Hematopoietic multipotent progenitor cell treated with erythropoietin and hydrocortisone succinate and interleukin-3 and kit ligand, for 15 days (in vitro differentiated cells): ENCODE data around the gene F2RL2.

ENCODE experiments used
- DNase-seq: peaks from one replicate; pipeline ENCODE4 v3.0.0-alpha.2; 2015; ENCODE audit warnings: low spot score

The F2RL2 gene

DNA sequence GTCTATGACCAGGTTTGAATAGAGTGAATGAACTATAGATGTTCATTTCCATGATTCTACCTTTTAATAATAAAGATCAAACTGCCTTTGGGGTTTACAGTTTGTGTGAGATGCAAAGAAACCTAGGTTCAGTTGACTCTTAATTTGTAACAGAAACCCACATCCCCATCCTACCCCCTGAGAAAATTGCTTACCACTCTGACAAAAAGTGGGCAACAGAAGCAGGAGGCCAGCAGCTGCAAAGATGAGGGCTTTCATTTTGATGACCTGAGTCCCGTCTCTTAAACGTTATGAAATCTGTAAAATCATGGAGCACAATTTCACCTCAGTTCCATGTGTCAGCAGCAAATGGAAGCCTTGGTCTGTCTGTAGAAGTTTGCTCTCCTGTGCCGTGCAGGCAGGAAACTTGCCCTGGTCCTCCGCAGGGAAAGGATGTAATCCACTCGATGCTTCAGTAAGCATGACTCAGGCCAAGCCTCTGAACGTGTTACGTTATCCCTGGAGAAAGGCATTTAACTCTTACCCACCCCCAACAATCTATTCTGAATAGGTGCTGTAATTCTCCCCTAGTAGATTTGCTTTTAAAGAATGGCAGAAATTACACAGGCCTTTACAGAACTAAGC lies at the start of gene F2RL2:
Gene F2RL2 (minus strand): TSS at position 431 of the 624 bp plus-strand sequence. CDS start 173 bp downstream, at position 258.
- DNase-seq, result no peak

DNA sequence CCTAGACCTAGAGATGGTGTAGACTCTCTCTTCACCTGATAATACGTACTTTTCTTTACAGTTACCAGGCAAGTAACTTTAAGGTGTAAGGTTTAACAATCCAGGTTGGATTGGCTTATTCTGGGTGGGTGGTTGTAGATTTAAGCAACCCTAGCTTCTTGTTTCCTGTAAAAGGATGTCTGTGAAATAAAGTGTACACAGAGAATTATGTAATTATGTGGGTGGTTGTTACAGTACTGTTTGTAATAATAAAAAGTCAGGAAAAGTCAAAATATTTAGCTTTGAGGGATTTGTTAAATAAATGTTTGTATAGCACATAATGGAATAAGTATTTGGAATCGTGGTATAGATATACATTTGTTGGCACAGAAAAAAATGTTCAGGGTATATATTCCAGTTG lies 49.0 kb upstream of the F2RL2 start:
- no peak for DNase-seq

DNA sequence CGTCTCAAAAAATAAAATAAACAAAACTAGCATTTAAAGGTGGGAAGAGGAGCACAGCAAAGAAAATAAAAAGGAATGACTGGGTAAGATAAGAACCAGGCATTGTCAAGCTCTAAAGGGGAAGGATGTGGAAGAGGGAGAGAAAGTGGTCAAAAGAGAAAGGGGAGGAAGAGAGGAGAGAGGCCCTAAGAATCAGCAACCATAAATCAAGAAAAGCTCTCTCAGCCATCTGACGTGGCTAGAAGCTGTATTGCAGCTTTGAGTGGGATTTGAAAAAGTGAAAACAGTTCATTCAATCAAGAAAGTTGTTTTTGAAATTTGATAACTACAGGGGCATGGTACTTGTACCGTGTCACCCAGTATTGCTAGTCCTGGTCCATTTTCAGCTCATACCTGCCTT lies 47.3 kb upstream of the F2RL2 start:
- DNase-seq, result no peak

- no peak for DNase-seq
These were observed 46.0 kb upstream of the F2RL2 start for GRCh38 chr5:76669245-76669644.

DNA sequence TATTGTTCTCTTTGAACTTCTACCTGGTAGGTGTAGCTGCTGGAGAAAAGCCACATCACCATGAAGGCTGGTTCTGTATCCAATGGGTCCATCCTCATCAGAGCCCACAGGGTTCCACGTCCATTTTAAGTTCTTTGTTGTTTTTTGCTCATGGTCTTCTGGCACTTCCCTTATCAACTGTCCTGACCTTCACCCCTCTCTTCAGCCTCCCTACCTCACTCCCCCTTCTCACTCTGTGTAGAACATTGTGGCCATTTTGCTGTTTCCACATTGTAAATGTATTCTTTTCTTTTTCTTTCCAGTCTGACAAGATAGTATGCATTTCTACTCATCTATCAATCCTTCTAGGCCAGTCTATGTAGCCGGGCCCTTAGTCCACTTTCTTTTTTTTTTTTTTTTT lies 44.3 kb upstream of the F2RL2 start:
- DNase-seq, result no peak

DNA sequence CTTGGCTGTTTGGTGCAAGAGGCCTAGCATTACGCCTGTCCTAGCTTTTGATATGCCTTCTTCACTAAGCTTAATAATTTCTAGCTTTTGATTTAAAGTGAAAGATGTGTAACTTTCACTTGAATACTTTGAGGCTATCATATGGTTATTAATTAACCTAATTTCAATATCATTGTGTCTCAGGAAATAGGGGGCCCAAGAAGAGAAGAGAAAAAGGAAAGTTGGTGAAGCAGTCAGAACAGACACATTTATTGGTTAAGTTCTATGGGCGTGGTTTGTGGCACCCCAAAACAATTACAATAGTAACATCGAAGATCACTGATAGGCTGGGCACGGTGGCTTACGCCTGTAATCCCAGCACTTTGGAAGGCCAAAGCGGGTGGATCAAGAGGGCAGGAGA lies 40.9 kb upstream of the F2RL2 start:
- no peak for DNase-seq

GRCh38 chr5:76663573-76663972 lies 40.4 kb upstream of the F2RL2 start:
- DNase-seq, result no peak

DNA sequence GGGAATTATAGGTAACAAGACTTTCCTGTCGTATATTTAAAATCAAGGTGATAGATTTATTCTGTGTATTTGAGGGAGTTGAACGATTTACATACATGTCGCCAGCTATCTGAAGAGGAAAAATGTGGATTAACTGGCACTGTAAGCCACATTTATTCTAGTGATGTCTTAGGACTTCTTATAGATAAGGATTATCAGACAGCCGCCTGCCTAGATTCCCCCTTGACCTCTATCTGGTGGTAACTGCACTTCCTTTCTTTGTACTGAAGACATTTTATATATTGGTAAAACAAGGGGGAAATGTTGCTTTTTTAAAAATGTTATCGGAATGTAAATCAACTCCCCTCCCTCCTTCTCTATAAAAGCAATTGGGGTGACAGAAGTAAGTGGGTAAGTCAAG lies 39.3 kb upstream of the F2RL2 start:
- DNase-seq, result no peak

GRCh38 chr5:76660360-76660759 lies 37.2 kb upstream of the F2RL2 start:
- no peak for DNase-seq

GRCh38 chr5:76657683-76658311 lies 34.6 kb upstream of the F2RL2 start:
- peak; percentile 14 for DNase-seq

DNA sequence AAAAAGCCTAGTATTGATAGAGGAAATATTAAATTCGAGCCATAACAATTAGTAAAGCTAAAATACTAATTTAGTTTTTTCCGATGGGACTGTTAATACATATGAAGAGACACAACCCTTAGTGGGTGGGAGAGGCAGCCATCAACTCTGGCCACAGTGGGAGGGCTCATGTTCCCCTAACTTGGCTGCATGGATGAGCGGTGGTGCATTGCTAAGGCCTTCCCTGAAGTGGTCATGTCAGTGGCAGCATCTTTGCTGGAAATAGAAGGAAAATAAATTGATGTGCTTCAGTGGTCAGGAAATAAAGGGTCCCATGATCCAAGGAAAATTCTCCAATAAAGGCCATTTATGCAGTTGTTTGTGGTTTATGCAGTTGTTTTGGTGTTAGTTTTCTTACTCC lies 33.9 kb upstream of the F2RL2 start:
- no peak for DNase-seq

DNA sequence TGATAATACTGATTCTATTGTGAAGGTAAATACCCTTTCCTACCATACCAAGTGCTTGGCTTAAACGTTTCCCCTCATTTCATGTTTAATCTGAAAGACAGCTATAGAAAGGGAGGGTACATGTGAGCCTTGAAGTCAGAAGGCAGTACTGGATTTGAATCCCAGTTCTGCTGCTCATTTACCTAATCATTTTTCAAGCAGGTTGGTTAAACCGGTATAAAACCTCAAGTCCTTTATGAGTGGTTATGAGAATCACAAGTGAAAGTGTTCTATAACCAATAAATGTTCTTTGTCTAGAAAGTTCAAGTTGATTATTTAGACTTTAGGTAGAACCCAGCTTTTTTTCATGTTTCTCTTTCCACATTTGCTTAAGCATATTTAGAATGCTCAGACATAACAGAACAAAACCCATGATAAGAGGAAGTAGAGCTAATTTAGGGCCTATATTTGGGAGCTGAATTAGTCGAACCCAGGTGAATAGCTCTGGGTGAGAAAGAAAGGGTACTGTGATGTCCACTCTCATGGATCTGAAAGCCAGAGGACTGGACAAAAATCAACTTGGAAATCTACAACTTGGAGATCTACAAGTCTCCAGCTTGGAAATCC lies 29.7 kb upstream of the F2RL2 start:
- DNase-seq, result no peak

DNA sequence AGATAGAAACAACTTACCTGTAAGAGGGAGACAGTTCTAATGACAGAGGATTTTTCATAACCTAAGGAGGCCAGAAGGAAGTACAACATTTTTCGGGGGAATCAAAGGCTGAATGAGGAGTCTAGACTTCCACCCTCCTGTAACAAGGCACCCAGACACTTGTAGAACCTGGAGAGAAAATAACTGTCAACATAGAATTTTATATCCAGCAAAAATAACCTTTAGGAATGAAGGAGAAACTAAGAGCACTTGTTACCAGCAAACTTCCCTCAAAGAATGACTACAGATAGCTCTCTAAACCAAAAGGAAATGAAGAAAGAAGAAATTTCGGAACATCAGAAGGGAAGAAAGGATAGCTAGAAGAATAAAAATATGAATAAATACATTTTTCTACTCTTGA lies 25.9 kb upstream of the F2RL2 start:
- no peak for DNase-seq

- no peak for DNase-seq
These were observed 20.2 kb upstream of the F2RL2 start for GRCh38 chr5:76643371-76643770.

DNA sequence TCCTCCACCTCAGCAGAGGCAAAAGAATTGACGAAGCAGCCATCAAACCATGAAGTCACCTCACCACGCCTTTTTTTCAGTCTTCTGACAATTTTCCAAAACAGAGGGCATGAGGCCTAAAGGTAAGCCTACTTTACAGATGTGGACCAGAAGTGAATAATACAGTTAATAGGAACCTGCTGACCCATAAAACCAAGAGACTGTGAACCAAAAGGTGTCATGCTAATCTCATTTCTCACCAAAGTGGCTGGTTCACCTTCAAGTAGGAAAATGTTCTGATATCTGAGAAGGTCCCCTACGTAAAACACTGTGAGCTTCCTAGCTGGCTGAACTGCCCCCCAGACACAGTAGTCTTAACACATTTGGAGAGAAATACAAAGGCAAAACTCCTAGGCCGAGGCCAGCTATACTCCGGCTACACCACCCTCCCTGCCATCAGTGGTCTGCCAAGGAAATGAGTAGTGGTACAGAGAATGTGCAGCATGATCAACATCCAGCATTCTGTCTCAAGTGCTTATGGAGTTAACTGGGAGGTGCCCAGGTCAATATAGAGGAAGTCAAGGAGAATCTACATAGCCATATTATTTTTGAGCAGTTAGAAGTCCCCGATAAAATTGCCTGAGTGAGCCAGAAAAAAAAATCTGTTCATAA lies 19.3 kb upstream of the F2RL2 start:
- DNase-seq, result no peak

DNA sequence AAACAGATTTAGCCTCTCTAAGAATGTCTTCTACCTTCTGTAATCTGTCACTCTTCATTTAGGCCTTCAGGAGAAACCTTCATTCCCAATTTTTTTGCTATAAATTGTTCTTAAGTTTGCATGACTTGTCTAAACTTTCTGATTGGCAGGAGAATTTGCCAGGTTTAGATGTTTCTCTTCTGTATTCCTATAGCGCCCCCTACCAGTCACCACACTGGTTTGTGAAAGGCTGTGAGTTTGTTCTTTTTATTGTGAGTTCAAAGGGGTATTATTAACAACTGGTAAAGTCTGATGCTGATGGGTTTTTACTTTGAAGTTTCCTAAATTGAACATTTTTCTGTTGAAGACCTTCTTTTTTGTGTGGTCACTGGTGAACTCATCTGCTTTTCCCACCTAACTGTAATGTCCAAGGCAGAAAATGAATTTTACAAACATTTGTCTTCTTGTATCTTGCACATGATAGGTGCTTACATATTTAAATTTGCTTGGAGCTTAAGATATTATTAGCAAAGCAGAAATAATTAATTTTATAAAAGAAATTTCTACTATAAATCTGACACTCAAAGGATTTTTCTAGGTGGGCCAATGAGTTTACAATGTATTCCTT lies 18.4 kb upstream of the F2RL2 start:
- DNase-seq, result peak; percentile 74

DNA sequence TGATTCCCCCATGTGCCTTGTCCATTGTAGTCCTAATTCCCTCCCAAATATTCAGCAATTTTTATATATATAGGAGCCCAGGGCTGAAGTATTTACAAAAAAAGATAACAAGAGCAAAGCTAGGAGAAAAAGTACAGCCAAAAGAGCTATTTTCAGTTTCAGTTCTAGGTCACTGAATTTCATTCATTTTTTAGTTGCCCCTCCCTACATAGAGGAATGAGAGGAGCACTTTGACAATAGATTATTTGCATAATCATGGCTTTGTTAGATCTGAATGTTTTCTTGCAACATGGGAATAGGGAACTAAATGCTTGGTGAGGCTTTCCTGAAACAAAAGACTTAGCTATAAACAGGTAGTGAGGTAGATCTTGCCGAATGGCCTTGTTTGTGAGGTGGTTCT lies 15.3 kb upstream of the F2RL2 start:
- DNase-seq, result no peak

DNA sequence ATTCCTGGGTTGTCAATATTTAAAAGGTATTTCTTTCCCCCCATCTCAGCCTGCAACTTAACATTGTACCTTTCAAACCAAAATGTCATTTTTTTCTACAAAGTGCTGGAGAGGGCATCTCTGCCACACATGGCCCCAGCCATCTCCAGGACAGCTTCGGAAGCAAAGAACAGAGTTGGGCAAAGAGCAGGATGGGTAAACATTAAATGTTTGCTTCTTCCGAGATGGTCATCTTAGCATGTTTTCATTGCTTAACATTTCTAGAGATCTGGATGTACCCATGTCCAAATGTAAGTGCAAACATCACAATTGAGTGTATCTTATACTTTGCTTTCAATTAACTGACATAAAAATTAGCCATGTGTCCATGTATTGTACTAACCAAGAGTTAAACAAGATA lies 14.3 kb upstream of the F2RL2 start:
- no peak for DNase-seq

DNA sequence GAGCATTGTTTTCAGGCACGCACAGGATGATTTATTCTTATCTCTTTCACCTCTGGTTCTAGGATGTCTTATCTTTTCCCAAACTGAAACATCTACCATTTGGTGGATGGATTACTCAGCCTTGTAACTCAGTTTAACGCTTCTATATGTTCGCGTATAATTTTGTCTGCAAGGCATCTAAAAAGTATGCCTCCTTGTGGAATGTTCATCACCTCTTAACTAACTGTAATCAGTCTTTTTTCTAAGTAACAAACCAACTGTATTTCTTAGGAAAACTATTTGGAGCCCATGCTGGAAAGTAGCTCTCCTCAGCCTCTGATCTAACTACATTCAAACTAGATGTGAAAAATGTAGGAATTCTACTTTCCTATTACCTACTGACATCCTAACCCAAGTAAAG lies 11.5 kb upstream of the F2RL2 start:
- DNase-seq, result no peak

DNA sequence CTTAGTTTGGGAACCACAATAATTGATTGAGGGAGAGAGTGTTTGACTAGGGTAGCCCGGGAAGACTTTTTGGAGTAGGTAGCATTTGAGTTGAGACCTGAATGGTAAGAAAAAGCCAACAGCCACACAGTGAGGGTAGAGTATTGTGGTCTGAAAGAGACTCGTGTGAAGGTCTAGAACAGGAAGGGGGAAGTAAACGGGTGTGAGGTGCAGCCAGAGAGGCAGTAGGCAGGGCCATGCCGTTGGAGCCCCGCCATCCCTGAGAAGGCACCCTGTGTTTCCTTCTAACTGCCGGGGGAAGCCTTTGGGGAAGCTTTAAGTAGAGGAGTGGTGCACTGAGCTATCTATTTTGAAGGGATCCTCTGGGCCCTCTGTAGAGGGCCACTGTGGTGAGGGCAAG lies 3.5 kb upstream of the F2RL2 start:
- DNase-seq, result no peak

GRCh38 chr5:76625087-76625815 lies 2.0 kb upstream of the F2RL2 start:
- no peak for DNase-seq

DNA sequence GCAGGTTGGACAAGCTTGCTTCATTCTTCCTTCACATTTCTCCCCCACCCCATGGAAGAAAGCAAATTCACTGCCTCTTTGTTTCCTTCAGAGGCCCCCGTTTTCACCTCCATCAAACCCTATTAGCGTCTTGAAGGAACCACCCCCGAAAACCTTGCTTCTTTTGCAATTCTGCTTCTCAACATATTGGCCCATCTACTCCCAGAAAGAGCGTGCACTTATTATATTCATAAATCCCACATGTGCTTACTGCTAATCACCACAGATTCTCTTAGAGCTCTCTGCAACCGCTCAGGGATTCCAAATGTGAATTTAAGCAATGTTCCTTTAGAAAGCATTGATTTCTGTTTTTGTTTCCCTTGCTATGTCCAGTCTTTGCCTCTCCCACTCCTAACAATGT lies 1.1 kb downstream of the F2RL2 start:
- DNase-seq, result no peak
